ENCODE data around the gene HSD17B14. TPM values are rescaled to one million over a fixed set of nuclear protein-coding genes. Genes with fewer than 3 reads are reported as not detected.

Gene HSD17B14
- total and polyA plus RNA-seq, 9 of the 15 experiments (the other 6 are each of a cell fraction or from before 2014, with no cell fraction given) = 0.16 TPM; not detected in 8

DNA sequence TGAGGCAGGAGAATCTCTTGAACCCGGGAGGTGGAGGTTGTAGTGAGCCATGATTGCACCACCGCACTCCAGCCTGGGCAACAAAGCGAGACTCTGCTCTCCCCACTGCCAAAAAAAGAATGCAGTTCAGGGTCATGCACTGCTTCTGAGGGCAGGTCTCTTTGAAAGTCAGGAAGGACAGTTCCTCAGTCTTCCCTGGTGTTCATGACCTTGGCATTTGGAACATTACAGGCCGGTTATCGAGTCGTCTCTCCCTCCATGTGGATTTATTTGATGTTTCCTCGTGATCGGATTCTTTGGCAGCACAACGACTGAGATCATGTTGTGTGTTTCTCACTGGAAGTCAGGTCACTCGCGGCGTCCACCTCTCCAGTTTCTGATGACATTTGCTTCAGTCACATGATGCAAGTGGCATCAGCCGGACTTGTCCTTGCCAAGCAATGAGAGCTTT lies 63.8 kb downstream of the HSD17B14 start:
- Histone ChIP-seq H3K27me3 (ENCODE audit: control insufficient read depth in 2 of 2, insufficient read depth in 2 of 2, low read length in 2 of 2) (no peaks in the 10 kb centered on the region), H3K79me2 (ENCODE audit: control insufficient read depth, insufficient read depth, low read length) (no peaks in the 10 kb centered on the region), H3K4me1 (replicated peaks in 1 of 2; ENCODE audit: control insufficient read depth in 2 of 2, insufficient read depth in 2 of 2, low read length in 2 of 2) (peaks cover 0 to 10% of the 10 kb centered on the region in 2 experiments; a peak in 3 of 5 replicates), H3K9me3 (replicated peaks; ENCODE audit: control insufficient read depth, insufficient read depth, low read depth, low read length) (no peaks in the 10 kb centered on the region), H4K20me1 (replicated peaks; ENCODE audit: control insufficient read depth, insufficient read depth, low read length) (no peaks in the 10 kb centered on the region), H3K27ac (ENCODE audit: extremely low read depth, low read depth, low read length) (no peak overlapping the region), H3K9me1 (ENCODE audit: control insufficient read depth, insufficient read depth, low read length) (no peaks in the 10 kb centered on the region), H3K36me3 (ENCODE audit: control insufficient read depth, insufficient read depth, low read length) (no peaks in the 10 kb centered on the region), H3K9ac (ENCODE audit: insufficient read depth in 1 of 2, low read depth in 2 of 2, low read length in 2 of 2) (no peak overlapping the region), H3K4me2 (ENCODE audit: insufficient read depth, low read length) (no peak overlapping the region), H3K4me3 (no peak overlapping the region), H2AFZ (ENCODE audit: low read depth, low read length) (no peak overlapping the region)
- ChIA-PET CTCF (ENCODE audit: low intra/inter-chr PET ratio) (no interaction called here), POLR2A (no interaction called here)
- no peak for DNase-seq (ENCODE audit: extremely low read depth in 1 of 4, low spot score in 3 of 4)
- WGBS (ENCODE audit: insufficient coverage, low coverage, missing lambda C conversion rate) = 75% methylated on average over 13 of the region's 13 CpGs
- TF ChIP-seq SLC30A9 (CRISPR knock-in tag; IDR thresholded peaks at IDR 0.05) = no peak
- TF ChIP-seq, protein P1, sequence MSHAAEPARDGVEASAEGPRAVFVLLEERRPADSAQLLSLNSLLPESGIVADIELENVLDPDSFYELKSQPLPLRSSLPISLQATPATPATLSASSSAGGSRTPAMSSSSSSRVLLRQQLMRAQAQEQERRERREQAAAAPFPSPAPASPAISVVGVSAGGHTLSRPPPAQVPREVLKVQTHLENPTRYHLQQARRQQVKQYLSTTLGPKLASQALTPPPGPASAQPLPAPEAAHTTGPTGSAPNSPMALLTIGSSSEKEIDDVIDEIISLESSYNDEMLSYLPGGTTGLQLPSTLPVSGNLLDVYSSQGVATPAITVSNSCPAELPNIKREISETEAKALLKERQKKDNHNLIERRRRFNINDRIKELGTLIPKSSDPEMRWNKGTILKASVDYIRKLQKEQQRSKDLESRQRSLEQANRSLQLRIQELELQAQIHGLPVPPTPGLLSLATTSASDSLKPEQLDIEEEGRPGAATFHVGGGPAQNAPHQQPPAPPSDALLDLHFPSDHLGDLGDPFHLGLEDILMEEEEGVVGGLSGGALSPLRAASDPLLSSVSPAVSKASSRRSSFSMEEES (CRISPR knock-in tag; IDR thresholded peaks at IDR 0.05) = peak; percentile 58
- FAIRE-seq = no peak
- ATAC-seq = no peak
- in situ Hi-C loops (cut with MboI) (no loop called here), intact Hi-C loops (cut with micrococcal nuclease) (no loop called here)
- BruUV-seq (replicated peaks) = no TSS peak

Data from K562 (cell line).